Mammary microvascular endothelial cell (primary cell): ENCODE results near the gene CHST10. TPM values are rescaled to one million over a fixed set of nuclear protein-coding genes. Genes with fewer than 3 reads are reported as not detected.

Experiments used
- total RNA-seq: library from RNA; depleted of rRNA; stranded (reverse); fragments of >200 nt; gene quantifications from 2 replicates; pipeline ENCODE4 v1.2.3, GENCODE V29; 2015

CHST10 gene
- 10.4 and 14.4 TPM in 2 replicates for total RNA-seq

GRCh38 chr2:100416935-100417710 is at the start of gene CHST10:
Gene CHST10, minus strand, starts transcription at chr2:100417668. Its CDS starts 10,993 bp downstream, at chr2:100406675.

Other genes with a start within 250 kb of the CHST10 start
- gene LONRF2, start 95.2 kb downstream of the CHST10 start, total RNA-seq, result 0.30 TPM in 1 of 2 replicates, not detected in the other
- not detected in 2 replicates for gene NMS, start 52.8 kb upstream of the CHST10 start, total RNA-seq
- gene PDCL3, start 145.3 kb upstream of the CHST10 start, total RNA-seq, result 25.0 and 28.9 TPM in 2 replicates